ENCODE data around the gene MCF2.
A peak's percentile ranks its signal among the peaks of the same experiment; 100 is the strongest.
"Not testable (repeated sequence)": the region's sequence is repeated elsewhere in the genome, so short reads cannot be mapped to it uniquely, and the experiment has no call there.

Gene MCF2, protein sequence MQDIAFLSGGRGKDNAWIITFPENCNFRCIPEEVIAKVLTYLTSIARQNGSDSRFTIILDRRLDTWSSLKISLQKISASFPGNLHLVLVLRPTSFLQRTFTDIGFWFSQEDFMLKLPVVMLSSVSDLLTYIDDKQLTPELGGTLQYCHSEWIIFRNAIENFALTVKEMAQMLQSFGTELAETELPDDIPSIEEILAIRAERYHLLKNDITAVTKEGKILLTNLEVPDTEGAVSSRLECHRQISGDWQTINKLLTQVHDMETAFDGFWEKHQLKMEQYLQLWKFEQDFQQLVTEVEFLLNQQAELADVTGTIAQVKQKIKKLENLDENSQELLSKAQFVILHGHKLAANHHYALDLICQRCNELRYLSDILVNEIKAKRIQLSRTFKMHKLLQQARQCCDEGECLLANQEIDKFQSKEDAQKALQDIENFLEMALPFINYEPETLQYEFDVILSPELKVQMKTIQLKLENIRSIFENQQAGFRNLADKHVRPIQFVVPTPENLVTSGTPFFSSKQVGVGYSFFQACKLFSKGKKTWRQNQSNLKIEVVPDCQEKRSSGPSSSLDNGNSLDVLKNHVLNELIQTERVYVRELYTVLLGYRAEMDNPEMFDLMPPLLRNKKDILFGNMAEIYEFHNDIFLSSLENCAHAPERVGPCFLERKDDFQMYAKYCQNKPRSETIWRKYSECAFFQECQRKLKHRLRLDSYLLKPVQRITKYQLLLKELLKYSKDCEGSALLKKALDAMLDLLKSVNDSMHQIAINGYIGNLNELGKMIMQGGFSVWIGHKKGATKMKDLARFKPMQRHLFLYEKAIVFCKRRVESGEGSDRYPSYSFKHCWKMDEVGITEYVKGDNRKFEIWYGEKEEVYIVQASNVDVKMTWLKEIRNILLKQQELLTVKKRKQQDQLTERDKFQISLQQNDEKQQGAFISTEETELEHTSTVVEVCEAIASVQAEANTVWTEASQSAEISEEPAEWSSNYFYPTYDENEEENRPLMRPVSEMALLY
- 0 to 2.3 (median 0.12) reads per million in 17 experiments for total RNA-seq

DNA sequence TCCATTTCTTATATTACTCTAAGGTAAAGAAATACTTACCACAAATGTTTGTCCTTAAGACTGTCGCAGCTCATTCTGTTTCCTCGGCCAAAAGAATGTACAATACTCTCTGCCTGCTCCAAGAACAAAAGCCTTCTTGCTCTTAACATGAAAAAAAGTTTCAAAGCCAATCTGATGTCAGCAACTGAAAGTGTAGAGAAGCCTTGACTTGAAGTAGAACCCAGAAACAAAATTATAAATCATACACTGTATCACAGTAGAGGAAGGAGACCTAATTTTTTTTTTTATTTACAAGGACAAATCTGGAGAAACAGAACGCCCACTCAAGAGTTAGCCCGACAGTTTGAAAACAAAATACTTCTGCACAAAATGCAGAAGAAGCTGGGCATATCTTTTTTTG, at the start of gene MCF2:
TSS of gene MCF2 (minus strand) at position 101 of the 400 bp plus-strand sequence. CDS start 56,423 bp downstream, outside the sequence.
- no peak for DNase-seq

DNA sequence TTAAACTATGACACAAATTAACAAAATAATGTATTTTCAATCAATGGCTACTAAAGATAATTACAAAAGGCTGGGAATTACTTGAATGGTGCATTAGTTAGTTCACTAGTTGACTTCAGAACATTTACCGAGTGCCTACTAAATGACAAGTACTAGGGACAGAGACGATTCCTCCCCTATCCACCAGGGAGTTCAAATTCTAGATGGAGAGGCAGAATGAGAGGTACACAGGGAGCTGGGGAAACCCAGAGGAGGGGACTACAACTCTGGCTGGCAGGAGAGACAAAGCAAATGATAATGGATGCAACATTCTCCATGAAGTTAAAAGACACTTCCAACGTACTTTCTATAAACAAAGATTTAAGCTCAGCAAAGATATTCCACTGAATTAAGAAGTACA, 43.1 kb upstream of the MCF2 start:
- no peak for DNase-seq

DNA sequence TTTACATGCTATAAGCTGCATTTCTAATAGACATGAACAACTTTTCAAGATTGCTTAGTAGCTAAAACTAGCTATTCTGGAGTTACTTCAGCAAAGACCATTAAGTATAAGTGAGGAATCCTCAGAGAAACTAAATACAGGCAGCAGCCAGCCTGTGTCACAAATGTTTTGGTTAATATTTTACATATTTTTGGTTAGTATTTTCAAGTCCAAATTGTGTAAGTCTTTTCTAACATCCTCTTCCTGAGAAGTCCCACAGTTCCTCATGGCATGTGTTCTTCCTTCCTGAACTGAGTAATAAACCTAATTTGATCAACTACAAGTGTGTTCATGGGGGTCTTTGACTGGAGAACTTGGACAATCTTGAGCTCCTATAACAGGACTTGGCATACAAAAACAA, 42.4 kb upstream of the MCF2 start:
- peak in 2 of 4 experiments; percentile 2 to 16 for DNase-seq

DNA sequence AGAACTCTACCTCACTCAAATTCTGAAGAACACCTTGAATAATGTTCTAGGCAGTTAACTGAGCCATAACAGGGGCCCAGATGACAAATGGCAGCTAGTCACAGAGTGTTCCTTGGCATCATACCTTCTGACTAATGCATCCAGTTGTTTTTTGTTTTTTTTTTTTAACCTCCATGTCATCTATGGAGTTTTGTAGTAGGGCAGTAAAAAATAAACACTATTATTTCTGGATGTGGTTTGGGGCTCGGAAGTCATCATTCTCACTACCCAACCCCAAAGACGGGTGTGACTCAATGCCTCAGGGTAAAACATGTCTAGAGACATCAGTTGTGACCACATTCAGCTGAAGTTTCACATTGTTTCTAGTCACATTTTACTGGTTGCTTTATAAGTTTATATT, 31.2 kb upstream of the MCF2 start:
- no peak for DNase-seq

DNA sequence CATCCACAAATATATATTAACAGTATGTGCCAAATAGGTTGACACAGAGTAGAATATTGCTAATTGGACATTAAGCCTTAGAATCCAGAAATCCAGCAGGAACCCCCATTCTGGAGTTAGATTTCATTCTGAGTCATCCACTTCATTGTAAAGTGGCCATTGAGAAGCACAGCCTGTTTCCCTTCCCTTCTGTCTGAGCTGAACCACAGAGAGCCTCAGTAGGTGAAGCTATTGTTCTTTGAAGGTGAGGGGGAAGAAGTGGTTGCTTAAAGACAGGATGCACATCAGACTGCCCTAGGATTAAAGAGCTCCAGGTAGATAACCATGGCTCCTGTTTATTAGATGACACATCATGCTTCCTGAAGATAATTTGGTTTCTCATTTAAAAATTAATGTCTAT, 30.6 kb upstream of the MCF2 start:
- DNase-seq, result no peak

DNA sequence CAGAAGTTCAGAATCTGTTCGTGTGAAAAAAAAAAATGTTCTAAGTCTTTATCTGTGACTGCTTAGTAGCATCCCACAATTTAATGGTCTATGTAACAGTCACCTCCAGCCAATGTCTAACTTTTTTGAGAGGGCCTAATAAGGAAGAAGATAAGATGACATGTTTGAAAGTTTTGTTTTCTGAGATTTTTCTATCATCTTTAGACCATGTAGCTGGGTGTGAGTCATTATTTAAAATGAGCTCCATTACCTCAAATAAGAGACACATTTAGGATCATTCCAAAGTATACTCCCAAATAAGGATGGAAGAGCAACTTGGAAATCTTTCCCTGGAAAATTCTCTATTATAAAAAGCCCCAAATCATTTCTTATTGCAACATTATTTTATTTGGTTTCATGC, 28.2 kb upstream of the MCF2 start:
- DNase-seq, result no peak

DNA sequence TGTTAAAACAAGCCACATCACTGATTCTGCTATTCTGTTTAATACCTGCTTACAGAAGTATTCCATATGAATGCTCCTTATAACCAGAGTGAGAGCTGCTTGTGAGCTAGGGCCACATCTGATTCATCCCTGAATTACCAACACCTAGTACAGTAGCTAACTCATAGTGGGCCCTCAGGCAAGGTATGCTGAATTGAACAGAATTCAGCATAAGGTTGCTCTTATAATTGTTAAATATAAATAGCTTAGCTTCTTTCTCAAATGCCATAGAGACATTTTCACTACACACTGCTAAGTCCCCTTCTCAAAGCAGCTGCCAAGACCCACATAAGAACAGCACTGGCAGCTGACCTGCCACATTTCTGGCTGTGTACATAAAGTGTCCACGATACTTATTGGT, 27.0 kb upstream of the MCF2 start:
- DNase-seq, result no peak

DNA sequence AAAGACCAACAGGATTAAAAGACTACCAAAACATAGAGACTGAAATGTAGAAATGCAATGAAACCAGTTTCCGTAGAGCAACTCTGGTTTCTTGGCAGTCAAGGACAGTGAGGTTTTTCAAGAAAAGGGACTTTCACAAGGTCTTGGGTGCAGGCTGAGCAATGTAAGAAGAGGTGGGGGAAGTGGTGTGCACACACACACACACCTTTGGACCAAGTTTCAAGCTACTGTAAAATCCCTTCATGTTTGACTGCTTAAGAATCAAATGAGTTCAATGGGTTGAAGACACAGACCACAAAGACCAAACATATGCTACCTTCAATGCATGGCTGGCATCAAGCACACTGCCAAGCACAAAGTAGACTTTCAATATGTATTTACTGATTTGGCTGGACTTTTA, 17.8 kb upstream of the MCF2 start:
- no peak for DNase-seq

DNA sequence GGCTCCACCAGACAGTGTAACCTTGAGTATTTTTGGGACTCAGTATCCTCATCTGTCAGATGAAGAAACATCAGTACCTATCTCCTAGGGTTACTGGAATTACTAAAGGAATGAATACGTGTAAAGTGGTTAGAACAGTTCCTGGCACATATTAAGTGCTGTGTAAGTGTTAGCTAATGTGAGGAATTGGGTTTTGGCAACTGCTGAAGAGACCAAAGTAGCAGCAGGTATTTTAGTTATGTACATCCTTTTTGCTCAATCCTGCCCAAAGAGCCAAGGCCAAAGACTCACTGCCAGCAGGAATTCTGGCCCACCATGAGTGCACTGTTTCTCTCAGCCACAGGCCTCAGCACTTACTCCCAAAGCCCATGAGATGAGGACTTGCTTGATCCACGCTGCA, 16.7 kb upstream of the MCF2 start:
- no peak for DNase-seq

DNA sequence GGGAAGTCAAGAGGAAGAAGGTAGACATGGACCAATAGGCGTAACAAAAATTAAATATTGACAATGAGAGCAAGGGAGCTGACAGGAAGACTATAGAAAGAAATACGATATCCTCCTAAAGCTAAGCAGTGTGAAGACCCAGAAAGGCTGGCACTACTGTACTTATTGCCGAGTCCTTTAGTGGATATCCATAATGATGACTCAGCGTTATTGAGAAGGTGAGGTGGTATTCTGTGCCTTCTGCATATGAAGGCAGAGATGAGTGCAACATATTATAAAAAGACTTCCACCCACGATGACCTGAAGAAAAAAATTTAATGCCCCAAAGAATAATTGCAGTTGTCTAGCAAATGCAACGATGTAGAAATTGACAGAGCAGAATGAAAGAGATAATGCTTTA, 13.0 kb upstream of the MCF2 start:
- DNase-seq, result no peak

DNA sequence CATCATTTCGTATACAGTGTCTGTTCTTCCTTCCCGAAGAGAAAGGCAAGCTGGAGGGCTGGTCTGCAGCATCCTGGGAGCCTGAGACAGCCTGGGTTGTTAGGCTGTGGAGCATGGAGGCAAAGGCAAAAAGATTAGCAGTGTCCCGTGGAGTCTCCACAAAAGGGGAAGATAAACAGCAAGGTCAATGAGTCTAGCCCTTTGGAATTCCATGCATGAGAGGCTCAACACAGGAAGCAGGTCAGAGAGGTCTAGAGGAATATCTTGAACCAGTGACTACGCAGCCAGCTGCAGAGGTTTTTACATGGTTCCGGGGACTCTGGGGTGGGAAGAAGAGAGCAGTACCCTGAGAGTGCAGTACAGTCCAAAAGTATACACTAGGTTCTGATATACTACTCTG, 12.2 kb upstream of the MCF2 start:
- no peak for DNase-seq

DNA sequence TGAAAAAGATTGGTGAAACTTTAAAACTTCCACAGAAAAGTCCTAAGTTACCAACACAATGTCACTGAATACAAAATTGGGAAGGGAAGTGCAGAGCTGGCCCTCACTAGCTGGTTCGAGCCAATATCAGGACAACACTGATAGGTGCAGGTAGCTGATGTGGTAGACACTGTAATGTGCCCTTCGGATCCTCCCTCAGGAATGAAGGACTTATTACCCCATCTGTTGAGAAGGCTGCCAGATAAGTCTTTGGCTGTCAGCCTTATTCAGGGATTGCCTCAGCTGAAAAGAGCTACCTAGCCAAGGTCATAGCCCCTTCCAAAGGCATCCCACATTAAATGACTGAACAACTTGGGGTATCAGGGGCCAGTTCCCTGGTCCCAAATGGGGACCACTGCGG, 5.3 kb downstream of the MCF2 start:
- no peak for DNase-seq

DNA sequence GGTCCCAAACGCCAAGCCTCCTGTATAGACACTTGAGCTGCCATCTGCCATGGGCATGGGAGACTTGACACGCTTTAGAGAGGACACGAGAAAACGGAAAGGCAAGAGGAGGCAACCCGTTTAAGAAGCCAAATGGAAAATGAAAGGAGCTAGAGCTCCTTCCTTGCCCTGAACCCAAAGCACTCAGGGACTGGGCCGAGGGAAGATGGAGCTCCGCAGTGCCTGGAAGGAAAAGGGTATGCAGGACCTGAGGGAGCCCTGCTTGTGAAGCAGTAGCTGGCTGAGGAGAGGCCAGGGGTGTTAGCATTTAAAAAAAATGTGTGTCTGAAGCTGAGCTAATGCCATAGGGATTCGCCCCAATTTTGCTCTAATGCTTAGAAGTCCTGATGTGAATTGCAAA, 15.1 kb downstream of the MCF2 start:
- no peak for DNase-seq

DNA sequence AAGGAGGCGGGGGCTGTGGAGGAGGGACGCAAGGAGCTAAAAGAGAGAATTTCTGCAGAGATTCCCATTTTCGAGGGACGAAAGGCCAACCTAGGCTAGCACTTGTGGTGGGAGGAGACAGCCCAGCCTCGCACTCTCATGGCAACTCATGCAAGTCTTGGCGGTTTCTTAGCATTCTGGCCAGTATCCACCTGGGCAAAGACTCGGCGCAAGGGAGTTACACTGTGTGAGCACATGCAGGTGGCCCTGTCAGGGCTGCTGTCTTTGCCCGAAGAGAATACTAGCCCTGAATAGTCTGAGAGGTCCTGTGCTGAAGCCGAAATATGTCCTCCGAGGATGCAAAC, 15.5 kb downstream of the MCF2 start:
- DNase-seq, result no peak

DNA sequence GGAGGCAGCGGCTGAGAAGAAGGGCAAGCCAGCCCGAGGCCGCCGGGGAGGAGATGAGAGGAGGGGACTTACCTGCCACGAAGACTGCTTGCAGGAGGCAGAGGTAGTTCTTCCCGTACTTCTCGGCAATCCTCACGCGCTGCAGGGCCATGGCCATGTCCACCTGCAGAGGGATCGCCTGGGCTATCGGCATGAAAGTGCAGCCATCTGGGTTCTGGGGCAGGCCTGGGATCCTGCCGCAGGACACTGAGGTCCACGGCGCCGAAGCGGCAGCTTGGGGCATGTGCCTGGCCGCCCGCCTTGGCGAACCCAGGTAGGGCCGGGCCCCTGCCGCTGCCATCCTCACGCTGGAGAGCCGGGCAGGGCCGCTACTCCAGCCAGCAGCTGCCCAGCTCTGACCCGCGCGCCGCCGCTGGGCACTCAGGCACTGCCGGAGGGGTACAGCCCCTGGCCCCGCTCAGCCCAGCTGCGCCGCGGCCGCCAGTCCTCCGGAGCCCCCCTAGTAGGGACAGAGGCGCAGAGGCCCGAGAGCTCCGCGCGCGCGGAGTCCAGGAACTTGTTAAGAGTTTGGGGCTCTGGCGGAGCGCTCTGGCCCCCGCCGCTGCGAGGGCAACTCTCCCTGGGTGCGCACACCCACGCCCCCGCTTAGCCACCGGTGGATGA, 16.0 kb downstream of the MCF2 start:
- DNase-seq, result peak in 1 of 4 experiments; percentile 3

DNA sequence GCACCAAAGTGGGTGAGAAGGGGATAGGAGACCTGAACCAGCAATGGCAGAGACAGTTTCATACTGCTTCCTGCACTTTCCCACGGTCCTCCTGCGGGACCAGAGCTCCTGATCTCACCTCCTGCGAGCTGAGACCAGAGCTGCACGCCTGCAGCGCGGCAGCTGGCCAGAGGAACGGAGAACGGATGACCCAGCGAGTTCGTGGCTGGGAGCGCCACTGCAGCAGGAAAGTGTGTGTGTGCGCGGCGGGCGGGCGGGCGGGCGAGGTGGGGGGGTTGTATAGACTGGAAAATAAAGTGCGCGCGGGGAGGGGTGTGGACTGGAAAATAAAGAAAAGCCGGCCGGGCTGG, 16.5 kb downstream of the MCF2 start:
- DNase-seq, result peak in 1 of 4 experiments; percentile 4

DNA sequence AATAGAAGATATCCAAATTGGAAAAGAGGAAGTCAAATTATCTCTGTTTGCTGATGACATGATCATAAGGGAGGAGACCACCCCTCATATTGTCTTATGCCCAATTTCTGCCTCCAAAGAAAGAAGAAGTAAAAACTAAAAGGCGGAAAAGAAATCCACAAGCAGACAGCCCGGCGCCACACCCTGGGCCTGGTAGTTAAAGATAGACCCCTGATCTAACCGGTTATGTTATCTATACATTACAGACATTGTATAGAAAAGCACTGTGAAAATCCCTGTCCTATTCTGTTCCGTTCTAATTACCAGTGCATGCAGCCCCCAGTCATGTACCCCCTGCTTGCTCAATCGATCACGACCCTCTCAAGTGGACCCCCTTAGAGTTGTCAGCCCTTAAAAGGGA, 22.8 kb downstream of the MCF2 start:
- not testable (repeated sequence) for DNase-seq

DNA sequence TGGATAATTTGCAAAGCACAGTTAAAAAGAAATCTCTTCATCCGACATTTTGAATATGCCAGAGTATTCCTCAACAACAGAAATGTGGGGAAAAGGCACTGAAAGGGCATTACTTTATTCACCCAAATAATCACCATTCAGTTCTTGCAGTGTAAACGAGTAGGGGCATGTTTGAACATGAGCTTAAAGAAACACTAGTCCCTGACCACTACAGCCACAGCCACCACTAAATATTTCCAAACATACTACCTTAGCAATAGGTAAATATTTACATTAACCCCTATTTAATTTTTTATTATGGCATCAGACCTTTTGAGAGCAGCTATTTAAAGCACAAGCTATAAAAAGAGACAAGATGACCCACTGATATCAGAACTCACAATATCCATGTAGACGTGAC, 27.6 kb downstream of the MCF2 start:
- no peak for DNase-seq

DNA sequence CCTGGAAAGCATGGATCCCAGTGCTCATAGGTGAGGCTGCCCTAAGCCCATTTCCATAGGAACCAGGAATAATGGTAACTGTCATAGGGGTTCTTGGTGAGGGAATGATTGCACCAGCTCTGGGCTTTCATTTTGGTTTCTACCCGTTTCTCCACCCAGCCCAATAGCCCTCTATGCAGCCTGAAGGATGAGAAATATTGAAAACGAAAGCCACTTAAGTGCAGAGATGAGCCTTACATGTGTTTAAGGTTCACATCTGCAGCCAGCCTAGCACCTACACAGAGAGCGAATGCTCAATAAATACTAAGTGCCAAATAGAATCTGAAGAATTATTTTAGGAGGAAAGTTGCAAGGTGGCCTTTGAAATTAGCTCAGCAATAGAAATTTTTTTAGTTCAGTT, 60.4 kb downstream of the MCF2 start:
- no peak for DNase-seq

DNA sequence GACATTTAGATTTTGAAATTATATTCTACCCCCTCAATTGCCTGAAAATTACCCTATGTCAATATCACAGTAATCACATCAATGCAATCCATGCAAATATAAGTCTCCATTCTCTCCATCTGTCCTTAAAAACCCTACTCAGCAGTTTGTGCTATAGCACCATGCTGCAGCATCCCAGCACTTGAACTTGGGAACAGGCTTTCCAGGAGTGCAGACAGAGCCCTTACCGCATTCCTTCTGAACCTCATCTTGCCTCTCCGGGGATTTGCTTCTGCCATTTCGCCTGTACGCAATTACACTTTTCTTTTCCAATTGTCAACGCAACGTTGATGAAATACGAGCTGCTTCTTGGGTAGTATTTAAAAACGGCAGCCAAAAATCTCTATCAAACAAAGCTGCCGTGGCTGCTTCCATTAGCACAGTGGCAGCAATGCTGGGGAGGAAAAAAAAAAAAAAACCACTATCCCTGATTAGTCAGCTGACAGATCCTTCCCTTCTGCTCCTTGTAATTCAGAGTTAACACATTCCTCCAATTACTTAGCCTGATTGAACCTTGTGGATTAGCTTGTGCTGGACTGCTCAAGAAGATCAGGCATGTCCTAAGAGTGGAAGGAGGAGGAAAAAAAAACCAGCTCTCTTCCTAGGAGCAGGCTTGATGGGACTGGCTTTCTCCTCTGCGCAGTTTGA, 65.6 kb downstream of the MCF2 start:
- no peak for DNase-seq

DNA sequence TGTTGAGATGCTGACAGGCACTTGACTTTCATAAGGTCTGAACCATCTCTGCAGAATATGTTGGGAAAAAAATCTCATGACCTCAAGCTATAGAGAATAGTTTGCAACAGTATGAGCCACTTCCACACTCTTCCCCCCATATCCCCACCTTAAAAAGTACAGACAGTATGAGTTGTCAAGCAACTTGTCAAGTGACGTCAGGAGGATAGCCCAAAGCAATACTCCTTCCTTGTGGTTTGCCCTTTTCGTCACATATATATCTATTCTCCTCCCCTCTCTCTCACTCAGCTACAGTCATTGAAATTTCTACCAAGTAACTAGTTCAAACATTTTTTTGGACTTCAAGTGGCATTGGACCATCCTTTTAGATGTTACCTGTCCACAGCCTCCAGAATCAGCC, 67.7 kb downstream of the MCF2 start:
- no peak for DNase-seq

DNA sequence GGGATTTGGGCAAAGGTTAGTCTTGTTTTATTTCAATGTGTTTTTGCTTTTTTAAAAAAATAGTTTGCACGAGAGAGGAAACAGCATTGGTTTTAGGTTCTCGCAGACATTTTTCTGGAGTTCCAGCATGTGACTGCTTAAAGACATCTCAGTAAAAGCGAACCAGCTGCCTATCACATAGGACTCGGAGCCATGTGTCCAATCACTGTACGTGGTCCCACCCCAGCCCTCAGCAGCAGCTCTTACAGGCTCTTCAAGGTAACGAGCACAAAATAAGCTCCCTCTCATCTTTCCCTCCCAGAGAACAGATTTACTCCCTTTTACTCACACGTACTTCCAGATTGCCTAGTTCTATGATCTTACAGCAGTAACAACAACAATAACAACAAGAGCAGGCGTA, 68.7 kb downstream of the MCF2 start:
- DNase-seq, result no peak

DNA sequence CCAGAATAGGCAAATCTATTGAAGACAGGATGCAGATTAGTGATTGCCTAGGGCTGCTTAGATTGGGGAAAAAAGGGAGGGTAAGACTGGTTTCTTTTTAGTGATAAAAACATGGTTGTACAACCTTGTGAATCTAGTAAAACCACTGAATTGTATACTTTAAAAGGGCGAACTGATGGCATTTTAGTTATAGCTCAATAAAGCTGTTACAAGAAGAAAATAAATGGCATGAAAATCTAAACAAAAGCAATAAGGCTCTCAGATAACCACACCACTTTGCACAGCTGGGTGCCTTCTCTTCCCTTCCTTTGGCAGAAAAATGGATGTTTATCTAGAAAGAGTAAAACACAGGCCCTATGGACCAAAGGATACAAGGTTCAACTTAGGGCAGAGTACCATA, 107.9 kb downstream of the MCF2 start:
- no peak for DNase-seq
